A204.1 (cell line): ENCODE data around the gene PCDHGB5.
A peak's percentile ranks its signal among the peaks of the same experiment; 100 is the strongest.
"Not testable (repeated sequence)": the region's sequence is repeated elsewhere in the genome, so short reads cannot be mapped to it uniquely, and the experiment has no call there.

Source experiments
- FAIRE-seq: peaks from 2 replicates; lab custom pipeline; 2012; peaks lifted over from hg19 to GRCh38; lab: Jason Lieb, UNC

The PCDHGB5 gene

DNA sequence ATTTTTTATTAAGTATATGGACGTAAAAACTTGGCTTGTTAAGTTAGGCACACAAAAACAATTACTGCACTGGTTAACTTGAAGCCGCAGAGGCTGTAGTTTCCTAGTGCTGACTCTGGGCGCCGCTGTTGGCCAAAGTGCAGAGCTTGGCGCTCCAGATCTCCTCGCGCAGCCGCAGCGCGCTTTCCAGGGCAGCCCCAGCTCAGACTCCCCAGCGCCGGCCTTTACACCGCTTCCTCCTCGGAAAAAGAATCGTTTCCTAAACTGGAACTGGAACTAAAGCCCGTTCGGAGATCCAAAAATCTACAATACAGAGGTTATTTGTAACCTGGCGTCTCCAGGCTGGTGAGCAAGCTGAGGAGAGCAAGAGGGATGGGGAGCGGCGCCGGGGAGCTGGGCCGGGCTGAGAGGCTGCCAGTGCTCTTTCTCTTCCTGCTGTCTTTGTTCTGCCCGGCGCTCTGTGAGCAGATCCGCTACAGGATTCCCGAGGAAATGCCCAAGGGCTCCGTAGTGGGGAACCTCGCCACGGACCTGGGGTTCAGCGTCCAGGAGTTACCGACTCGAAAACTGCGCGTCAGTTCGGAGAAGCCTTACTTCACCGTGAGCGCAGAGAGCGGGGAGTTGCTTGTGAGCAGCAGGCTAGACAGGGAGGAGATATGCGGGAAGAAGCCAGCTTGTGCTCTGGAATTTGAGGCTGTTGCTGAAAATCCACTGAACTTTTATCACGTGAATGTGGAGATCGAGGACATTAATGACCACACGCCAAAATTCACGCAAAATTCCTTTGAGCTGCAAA, at the start of gene PCDHGB5:
Gene PCDHGB5 (plus strand): TSS at position 192 of the 796 bp plus-strand sequence. CDS start 181 bp downstream, at position 373.
- FAIRE-seq: not testable (repeated sequence)

DNA sequence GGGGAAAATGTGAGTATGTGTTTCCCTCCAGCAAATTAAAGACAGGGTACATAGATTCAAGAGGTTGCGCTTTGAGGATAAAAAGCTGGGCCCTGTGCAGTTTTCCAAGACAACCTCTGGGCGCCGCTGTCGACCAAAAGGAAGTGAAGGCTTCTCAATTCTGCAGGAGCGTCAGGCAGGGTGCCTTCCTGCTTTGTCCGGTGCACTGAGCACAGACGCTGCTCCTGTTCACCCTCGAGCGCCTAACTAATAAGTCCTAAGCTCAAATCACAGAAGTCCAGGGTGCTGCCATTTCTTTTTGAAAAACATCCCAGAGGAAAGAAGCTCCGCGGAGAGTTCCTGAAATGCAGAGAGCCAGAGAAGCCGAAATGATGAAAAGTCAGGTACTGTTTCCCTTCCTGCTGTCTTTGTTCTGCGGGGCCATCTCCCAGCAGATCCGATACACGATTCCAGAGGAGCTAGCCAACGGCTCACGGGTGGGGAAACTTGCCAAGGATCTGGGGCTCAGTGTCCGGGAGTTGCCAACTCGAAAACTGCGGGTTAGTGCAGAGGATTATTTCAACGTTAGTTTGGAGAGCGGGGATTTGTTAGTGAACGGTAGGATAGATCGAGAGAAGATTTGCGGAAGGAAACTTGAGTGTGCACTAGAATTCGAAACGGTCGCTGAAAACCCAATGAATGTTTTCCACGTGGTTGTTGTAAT, 47.7 kb upstream of the PCDHGB5 start, which contains the start of gene PCDHGB1:
Gene PCDHGB1 (plus strand): TSS at position 183 of the 703 bp plus-strand sequence. CDS start 162 bp downstream, at position 345.
- FAIRE-seq: no peak

- no peak for FAIRE-seq
These were observed 46.2 kb upstream of the PCDHGB5 start for GRCh38 chr5:141351591-141351990.

- FAIRE-seq: peak; percentile 88
These were observed 42.8 kb upstream of the PCDHGB5 start, which contains the start of gene PCDHGA4 for GRCh38 chr5:141354900-141355469. Gene PCDHGA4, plus strand, starts transcription at chr5:141355021. Its CDS starts 87 bp downstream, at chr5:141355108.

DNA sequence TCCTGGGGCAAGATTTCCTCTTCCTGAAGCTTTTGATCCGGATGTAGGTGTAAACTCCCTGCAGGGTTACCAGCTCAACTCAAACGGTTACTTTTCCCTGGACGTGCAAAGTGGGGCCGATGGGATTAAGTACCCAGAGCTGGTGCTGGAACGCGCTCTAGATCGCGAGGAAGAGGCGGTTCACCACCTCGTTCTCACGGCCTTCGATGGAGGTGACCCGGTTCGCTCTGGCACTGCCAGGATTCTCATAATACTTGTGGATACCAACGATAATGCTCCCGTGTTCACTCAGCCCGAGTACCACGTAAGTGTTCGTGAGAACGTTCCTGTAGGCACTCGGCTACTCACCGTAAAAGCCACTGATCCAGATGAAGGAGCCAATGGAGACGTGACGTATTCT, 42.1 kb upstream of the PCDHGB5 start:
- no peak for FAIRE-seq

DNA sequence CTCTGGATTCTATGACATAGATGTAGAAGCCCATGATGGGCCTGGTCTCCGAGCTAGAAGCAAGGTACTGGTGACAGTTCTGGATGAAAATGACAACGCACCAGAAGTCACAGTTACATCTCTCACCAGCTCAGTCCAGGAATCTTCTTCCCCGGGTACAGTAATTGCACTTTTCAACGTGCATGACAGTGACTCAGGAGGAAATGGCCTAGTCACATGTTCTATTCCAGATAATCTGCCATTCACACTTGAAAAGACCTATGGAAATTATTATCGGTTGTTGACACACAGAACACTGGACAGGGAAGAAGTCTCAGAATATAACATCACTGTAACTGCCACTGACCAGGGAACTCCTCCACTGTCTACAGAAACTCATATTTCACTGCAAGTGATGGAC, 41.6 kb upstream of the PCDHGB5 start:
- no peak for FAIRE-seq

DNA sequence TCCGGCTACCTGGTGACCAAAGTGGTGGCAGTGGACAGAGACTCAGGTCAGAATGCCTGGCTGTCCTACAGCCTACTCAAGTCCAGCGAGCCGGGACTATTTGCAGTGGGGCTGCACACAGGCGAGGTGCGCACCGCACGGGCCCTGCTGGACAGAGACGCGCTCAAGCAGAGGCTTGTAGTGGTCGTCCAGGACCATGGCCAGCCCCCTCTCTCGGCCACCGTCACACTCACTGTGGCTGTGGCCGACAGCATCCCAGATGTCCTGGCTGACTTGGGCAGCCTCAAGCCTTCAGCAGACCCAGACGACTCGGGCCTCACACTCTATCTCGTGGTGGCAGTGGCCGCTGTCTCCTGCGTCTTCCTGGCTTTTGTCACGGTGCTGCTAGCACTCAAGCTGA, 40.8 kb upstream of the PCDHGB5 start:
- FAIRE-seq: no peak

DNA sequence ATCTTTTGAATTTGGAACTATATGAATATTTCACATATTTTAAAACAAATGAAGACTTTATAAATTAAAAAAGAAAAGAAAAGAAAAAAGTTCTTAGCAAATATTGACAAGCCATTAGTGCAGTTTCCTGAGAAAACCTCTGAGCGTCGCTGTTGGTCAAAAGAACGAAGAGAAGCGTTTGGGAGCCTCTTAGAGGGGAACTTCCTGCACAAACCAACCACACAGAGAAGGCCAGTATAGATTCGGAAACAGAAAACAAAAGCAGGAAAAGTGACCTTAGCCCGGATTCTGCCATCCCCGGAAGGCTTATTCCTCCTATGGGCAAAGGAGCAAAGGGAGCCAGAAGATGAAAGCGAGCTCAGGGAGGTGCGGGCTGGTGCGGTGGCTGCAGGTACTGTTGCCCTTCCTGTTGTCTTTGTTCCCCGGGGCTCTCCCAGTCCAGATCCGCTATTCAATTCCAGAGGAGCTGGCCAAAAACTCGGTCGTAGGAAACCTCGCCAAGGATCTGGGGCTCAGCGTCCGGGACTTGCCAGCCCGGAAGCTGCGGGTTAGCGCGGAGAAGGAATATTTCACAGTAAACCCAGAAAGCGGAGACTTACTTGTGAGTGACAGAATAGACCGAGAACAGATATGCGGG, 37.8 kb upstream of the PCDHGB5 start, which contains the start of gene PCDHGB2:
Gene PCDHGB2 (plus strand): TSS at position 205 of the 637 bp plus-strand sequence. CDS start 142 bp downstream, at position 347.
- peak; percentile 97 for FAIRE-seq

- no peak for FAIRE-seq
These were observed 37.1 kb upstream of the PCDHGB5 start for GRCh38 chr5:141360685-141361084.

GRCh38 chr5:141362719-141363118, 35.0 kb upstream of the PCDHGB5 start:
- no peak for FAIRE-seq

DNA sequence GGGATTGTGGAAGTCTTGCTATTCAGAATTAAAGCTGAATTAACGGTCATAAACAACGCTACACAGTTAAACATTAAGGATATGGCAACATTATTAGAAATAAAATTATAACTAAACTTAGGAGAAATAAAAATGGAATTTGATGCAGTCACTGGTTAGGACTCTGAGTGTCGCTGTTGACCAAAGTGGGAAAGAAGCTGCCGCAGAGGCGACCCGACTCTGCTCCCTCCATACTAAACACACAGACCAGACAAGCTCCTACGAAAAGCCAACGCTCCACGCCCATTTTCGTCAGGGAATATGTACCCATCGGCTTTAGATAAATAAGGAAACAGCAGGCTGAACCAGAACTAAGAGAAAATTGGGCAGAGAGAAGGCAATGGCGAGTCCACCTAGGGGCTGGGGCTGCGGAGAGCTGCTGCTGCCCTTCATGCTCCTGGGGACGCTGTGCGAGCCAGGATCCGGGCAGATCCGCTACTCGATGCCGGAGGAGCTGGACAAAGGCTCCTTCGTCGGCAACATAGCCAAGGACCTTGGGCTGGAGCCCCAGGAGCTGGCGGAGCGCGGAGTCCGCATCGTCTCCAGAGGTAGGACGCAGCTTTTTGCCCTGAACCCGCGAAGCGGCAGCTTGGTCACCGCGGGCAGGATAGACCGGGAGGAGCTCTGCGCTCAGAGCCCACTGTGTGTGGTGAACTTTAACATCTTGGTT, 33.6 kb upstream of the PCDHGB5 start, which contains the start of gene PCDHGA5:
Gene PCDHGA5 (plus strand): TSS at position 211 of the 709 bp plus-strand sequence. CDS start 169 bp downstream, at position 380.
- FAIRE-seq: no peak

GRCh38 chr5:141366016-141366896, 31.5 kb upstream of the PCDHGB5 start:
- no peak for FAIRE-seq

DNA sequence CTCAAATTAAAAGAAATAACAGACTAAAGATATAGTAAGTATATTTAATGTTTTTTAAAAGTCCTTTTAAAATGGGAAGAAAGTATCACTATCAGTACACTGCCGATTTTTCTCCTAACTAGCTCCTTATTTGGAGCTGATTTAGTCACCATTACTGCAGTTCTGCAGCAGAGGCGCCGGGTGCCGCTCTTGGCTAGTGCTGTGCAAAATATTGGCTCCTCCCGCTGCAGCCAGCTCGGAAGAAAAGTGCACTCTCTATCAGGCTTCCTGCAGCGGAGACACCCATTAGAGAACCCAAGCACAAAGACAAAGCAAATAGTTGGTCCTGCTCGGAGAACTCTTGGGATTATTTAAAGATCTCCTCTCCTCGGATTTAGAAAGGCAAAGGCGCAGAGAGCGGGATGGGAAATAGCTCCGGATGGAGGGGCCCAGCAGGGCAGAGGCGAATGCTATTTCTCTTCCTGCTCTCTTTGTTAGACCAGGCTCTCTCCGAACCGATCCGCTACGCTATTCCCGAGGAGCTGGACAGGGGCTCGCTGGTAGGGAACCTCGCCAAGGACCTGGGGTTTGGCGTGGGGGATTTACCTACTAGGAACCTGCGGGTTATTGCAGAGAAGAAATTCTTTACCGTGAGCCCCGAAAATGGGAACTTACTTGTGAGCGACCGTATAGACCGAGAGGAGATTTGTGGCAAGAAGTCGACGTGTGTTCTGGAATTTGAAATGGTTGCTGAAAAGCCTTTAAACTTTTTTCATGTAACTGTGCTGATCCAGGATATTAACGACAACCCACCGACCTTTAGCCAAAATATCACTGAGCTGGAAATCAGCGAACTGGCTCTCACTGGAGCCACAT, 27.5 kb upstream of the PCDHGB5 start, which contains the start of gene PCDHGB3:
Gene PCDHGB3 (plus strand): TSS at position 249 of the 855 bp plus-strand sequence. CDS start 153 bp downstream, at position 402.
- FAIRE-seq: no peak

GRCh38 chr5:141371572-141372475, 25.9 kb upstream of the PCDHGB5 start:
- FAIRE-seq: no peak

GRCh38 chr5:141373673-141374317, 24.0 kb upstream of the PCDHGB5 start, which contains the start of gene PCDHGA6:
Gene PCDHGA6, plus strand, starts transcription at chr5:141373891. Its CDS starts 193 bp downstream, at chr5:141374084.
- FAIRE-seq: no peak

DNA sequence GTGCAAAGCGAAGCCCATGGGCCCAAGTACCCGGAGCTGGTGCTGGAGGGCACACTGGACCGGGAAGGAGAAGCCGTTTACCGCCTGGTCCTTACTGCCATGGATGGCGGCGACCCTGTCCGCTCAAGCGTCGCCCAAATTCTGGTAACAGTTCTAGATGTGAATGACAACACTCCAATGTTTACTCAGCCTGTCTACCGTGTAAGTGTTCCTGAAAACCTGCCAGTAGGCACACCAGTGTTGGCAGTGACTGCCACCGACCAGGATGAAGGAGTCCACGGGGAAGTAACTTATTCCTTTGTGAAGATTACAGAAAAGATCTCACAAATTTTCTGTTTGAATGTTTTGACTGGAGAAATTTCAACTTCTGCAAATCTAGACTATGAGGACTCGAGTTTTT, 23.1 kb upstream of the PCDHGB5 start:
- no peak for FAIRE-seq

GRCh38 chr5:141375444-141376155, 22.1 kb upstream of the PCDHGB5 start:
- not testable (repeated sequence) for FAIRE-seq
